Measurements from ENCODE around the gene CAPN1.

GRCh38 chr11:65152122-65152521 lies 29.6 kb upstream of the CAPN1 start:
- no peak for TF ChIP-seq CTCF (IDR thresholded peaks at IDR 0.05)
- TF ChIP-seq EZH2 (IDR thresholded peaks at IDR 0.05) = no peak
- no peak for TF ChIP-seq EZH2phosphoT487 (IDR thresholded peaks at IDR 0.05)
